Ascending aorta (tissue), 2 donors: ENCODE data around the gene SARM1. TPM values are rescaled to one million over a fixed set of nuclear protein-coding genes. Genes with fewer than 3 reads are reported as not detected.

ENCODE experiments used
- DNase-seq, 2 donors: peaks; one replicate each; pipeline ENCODE4 v3.0.0-alpha.2; 2019; ENCODE audit warnings: low spot score in 2 of 2
- H3K27ac ChIP-seq, 2 donors: fragments of 200-600 bp; sonication (generic); one replicate each; pipeline ENCODE4 v1.5.1; 2016 to 2017; ENCODE audit warnings: mild to moderate bottlenecking in 1 of 2
- H3K27me3 ChIP-seq: fragments of 200-600 bp; sonication (generic); one replicate; pipeline ENCODE4 v1.5.1; 2017
- H3K36me3 ChIP-seq, 2 donors: fragments of 200-600 bp; sonication (generic); one replicate each; pipeline ENCODE4 v1.5.1; 2016
- H3K4me1 ChIP-seq, 2 donors: fragments of 200-600 bp; sonication (generic); one replicate each; pipeline ENCODE4 v1.5.1; 2016 to 2017; ENCODE audit warnings: mild to moderate bottlenecking in 1 of 2
- H3K4me3 ChIP-seq, 2 donors: fragments of 200-600 bp; sonication (generic); one replicate each; pipeline ENCODE4 v1.5.1; 2016 to 2017; ENCODE audit warnings: mild to moderate bottlenecking in 1 of 2
- H3K9me3 ChIP-seq, 2 donors: fragments of 200-600 bp; sonication (generic); one replicate each; pipeline ENCODE4 v1.5.1; 2016
- CTCF ChIP-seq, 3 experiments: fragments of 200-600 bp in 2 of 3; fragments of 450-650 bp in 1 of 3; sonication (generic) in 2 of 3; IDR thresholded peaks; one replicate each; pipeline ENCODE4 v1.5.1; 2016 to 2019; ENCODE audit warnings: antibody characterized with exemption in 3 of 3, mild to moderate bottlenecking in 1 of 3, moderate library complexity in 1 of 3
- intact Hi-C: fragments of 100-400 bp; cut with DNase I; formaldehyde crosslinking; loops from one replicate; pipeline ENCODE4 v1.15.1; 2023
- total RNA-seq: library from RNA; depleted of rRNA; stranded (reverse); fragments of >200 nt; gene quantifications from one replicate; pipeline ENCODE4 v1.1.0, GENCODE V29; 2016

SARM1 gene
- total RNA-seq, 1 donor from 2014 or later, result 121 TPM

GRCh38 chr17:28345419-28346198, 25.9 kb upstream of the SARM1 start:
- no peaks in the 10 kb centered on the region for H3K27me3 ChIP-seq
- H3K36me3 ChIP-seq, result peaks cover 52 to 81% of the 10 kb centered on the region in 2 donors
- H3K4me1 ChIP-seq, result peaks cover 16 to 43% of the 10 kb centered on the region in 2 donors
- no peak for DNase-seq
- TF ChIP-seq CTCF (IDR thresholded peaks at IDR 0.05), result no peak
- no peak overlapping the region for H3K4me3 ChIP-seq
- H3K27ac ChIP-seq, result peak overlapping the region; percentile 73 to 79
- H3K9me3 ChIP-seq, result no peaks in the 10 kb centered on the region
- intact Hi-C loops, result no loop called here

- Histone ChIP-seq H3K9me3 (no peaks in the 10 kb centered on the region), H3K27ac (peak overlapping the region; percentile 73 to 79), H3K27me3 (no peaks in the 10 kb centered on the region), H3K36me3 (peaks cover 51 to 81% of the 10 kb centered on the region in 2 donors), H3K4me1 (peaks cover 16 to 43% of the 10 kb centered on the region in 2 donors), H3K4me3 (no peak overlapping the region)
- intact Hi-C loops, result no loop called here
- TF ChIP-seq CTCF (IDR thresholded peaks at IDR 0.05), result no peak
- no peak for DNase-seq
These were observed 25.3 kb upstream of the SARM1 start for GRCh38 chr17:28346199-28346580.

GRCh38 chr17:28346746-28347246, 24.7 kb upstream of the SARM1 start:
- H3K4me3 ChIP-seq, result no peak overlapping the region
- H3K4me1 ChIP-seq, result peaks cover 16 to 43% of the 10 kb centered on the region in 2 donors
- no peak for DNase-seq
- peak in 1 of 3 experiments; percentile 33 for TF ChIP-seq CTCF (IDR thresholded peaks at IDR 0.05)
- no peaks in the 10 kb centered on the region for H3K9me3 ChIP-seq
- intact Hi-C loops, result no loop called here
- no peaks in the 10 kb centered on the region for H3K27me3 ChIP-seq
- peak overlapping the region; percentile 73 to 79 for H3K27ac ChIP-seq
- H3K36me3 ChIP-seq, result peaks cover 51 to 81% of the 10 kb centered on the region in 2 donors

GRCh38 chr17:28347261-28347891, 24.1 kb upstream of the SARM1 start:
- DNase-seq, result no peak
- intact Hi-C loops, result no loop called here

GRCh38 chr17:28348979-28349378, 22.5 kb upstream of the SARM1 start:
- intact Hi-C loops, result no loop called here

More at GRCh38 chr17:28347261-28347891, 24.1 kb upstream of the SARM1 start:
- peaks cover 16 to 43% of the 10 kb centered on the region in 2 donors for H3K4me1 ChIP-seq
- H3K27ac ChIP-seq, result peak overlapping the region; percentile 73 to 79
- no peak for TF ChIP-seq CTCF (IDR thresholded peaks at IDR 0.05)
- H3K4me3 ChIP-seq, result no peak overlapping the region
- no peaks in the 10 kb centered on the region for H3K27me3 ChIP-seq
- no peaks in the 10 kb centered on the region for H3K9me3 ChIP-seq
- peaks cover 50 to 81% of the 10 kb centered on the region in 2 donors for H3K36me3 ChIP-seq

More at GRCh38 chr17:28348979-28349378, 22.5 kb upstream of the SARM1 start:
- no peak for DNase-seq
- H3K4me1 ChIP-seq, result peaks cover 16 to 43% of the 10 kb centered on the region in 2 donors
- TF ChIP-seq CTCF (IDR thresholded peaks at IDR 0.05), result no peak
- H3K4me3 ChIP-seq, result no peak overlapping the region
- H3K27me3 ChIP-seq, result no peaks in the 10 kb centered on the region
- no peak overlapping the region for H3K27ac ChIP-seq
- H3K9me3 ChIP-seq, result no peaks in the 10 kb centered on the region
- peaks cover 47 to 81% of the 10 kb centered on the region in 2 donors for H3K36me3 ChIP-seq
